Measurements from ENCODE around the gene SCAPER. TPM values are rescaled to one million over a fixed set of nuclear protein-coding genes. Genes with fewer than 3 reads are reported as not detected.
"Not testable (repeated sequence)": the region's sequence is repeated elsewhere in the genome, so short reads cannot be mapped to it uniquely, and the experiment has no call there.

SCAPER gene
- polyA plus RNA-seq, 3 donors from 2014 or later: 6.8 to 23.6 (median 6.8) TPM

DNA sequence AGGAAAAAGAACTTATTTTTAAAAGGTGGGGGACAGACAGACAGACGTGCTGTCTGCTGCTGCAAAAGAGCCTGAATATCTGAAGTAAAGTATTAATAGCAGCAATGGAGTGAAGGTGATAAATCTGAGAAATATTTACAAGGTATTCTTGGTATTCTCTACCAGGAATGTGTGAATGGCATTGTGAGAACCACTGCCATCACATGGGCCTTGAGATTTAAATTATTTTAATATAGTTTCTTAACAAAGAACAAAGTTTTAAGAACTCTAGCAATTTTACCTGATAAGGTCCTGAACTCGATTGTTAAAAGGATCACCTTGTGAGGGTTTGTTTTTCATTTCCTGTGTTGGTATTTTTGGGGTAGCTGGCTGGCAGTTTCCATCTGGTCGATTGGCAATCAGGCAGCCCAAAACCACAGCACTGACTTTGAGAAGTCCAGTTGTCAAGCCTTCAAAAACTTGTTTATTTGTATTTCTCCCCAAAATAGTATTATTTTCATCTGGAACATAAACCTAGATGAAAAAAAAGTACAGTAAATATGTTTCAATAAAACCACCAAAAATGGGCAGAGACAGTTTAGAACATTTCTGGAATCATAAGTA, 471.2 kb downstream of the SCAPER start:
- peaks cover 0 to 3% (median 1%) of the 10 kb centered on the region in 3 donors for H3K27me3 Mint-ChIP-seq (ENCODE audit: low read depth in 3 of 3)
- H3K36me3 Mint-ChIP-seq: peaks cover 16 to 28% (median 21%) of the 10 kb centered on the region in 3 donors
- DNase-seq: no peak
- no peak overlapping the region for H3K27ac Mint-ChIP-seq
- H3K9me3 Mint-ChIP-seq: no peaks in the 10 kb centered on the region
- peaks cover 0 to 1% of the 10 kb centered on the region in 2 donors for H3K4me1 Mint-ChIP-seq
- H3K4me3 Mint-ChIP-seq: no peak overlapping the region

DNA sequence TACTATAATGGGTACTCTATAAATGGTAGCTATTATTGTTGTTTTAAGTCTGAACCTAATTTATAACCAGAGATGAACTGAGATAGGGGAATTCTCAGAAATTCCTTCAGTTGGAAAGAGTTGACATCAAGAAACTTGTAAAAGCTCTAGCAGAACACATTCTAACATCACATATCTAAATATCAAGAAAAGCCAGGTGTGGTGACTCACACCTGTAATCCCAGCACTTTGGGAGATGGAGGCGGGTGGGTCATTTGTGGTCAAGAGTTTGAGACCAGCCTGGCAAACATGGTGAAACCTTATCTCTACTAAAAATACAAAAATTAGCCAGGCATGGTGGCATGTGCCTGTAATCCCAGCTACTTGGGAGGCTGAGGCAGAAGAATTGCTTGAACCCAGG, 472.1 kb downstream of the SCAPER start:
- H3K36me3 Mint-ChIP-seq: peaks cover 23 to 36% (median 30%) of the 10 kb centered on the region in 3 donors
- not testable (repeated sequence) for H3K9me3 Mint-ChIP-seq; DNase-seq; H3K27me3 Mint-ChIP-seq (ENCODE audit: low read depth in 3 of 3); H3K4me3 Mint-ChIP-seq; H3K27ac Mint-ChIP-seq; H3K4me1 Mint-ChIP-seq

DNA sequence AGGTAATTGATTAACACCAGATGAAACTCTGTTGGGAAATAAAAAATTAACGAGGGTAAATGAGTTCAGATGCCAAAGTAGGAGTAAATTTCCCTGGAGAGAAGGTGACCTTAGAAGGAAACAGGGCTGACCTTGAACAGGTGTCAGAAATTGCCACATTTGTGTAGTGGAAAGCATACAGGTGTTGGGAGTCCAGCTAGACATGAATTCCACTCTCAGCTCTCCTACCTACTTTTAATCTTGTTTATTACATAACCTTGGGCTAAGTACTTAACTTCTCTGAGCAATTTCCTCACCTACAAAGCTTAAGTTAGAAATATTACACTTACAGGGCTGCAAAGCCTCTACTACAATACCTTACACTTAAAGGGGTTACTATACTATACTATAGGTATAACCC, 472.5 kb downstream of the SCAPER start:
- no peaks in the 10 kb centered on the region for H3K9me3 Mint-ChIP-seq
- DNase-seq: no peak
- no peak overlapping the region for H3K27ac Mint-ChIP-seq
- H3K36me3 Mint-ChIP-seq: peaks cover 24 to 40% (median 33%) of the 10 kb centered on the region in 3 donors
- H3K27me3 Mint-ChIP-seq (ENCODE audit: low read depth in 3 of 3): peaks cover 0 to 6% (median 1%) of the 10 kb centered on the region in 3 donors
- no peak overlapping the region for H3K4me3 Mint-ChIP-seq
- H3K4me1 Mint-ChIP-seq: peaks cover 0 to 1% of the 10 kb centered on the region in 2 donors

GRCh38 chr15:76431971-76432370, 473.2 kb downstream of the SCAPER start:
- H3K36me3 Mint-ChIP-seq: peaks cover 28 to 43% (median 37%) of the 10 kb centered on the region in 3 donors

DNA sequence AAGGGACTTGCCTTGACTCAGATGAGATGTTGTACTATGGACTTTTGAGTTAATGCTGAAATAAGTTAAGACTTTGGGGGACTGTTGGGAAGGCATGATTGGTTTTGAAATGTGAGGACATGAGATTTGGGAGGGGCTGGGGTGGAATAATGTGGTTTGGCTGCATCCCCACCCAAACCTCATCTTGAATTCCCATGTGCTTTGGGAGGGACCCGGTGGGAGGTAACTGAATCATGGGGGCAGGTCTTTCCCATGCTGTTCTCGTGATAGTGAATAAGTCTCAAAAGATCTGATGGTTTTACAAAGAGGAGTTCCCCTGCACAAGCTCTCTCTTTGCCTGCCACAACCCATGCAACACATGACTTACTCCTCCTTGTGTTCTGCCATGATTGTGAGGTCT, 474.4 kb downstream of the SCAPER start:
- H3K27me3 Mint-ChIP-seq (ENCODE audit: low read depth in 3 of 3); H3K27ac Mint-ChIP-seq; H3K4me1 Mint-ChIP-seq; DNase-seq; H3K9me3 Mint-ChIP-seq; H3K4me3 Mint-ChIP-seq: not testable (repeated sequence)
- H3K36me3 Mint-ChIP-seq: peaks cover 35 to 50% (median 43%) of the 10 kb centered on the region in 3 donors

More at GRCh38 chr15:76431971-76432370, 473.2 kb downstream of the SCAPER start:
- H3K4me1 Mint-ChIP-seq: peaks cover 0 to 1% of the 10 kb centered on the region in 2 donors
- H3K9me3 Mint-ChIP-seq: no peaks in the 10 kb centered on the region
- no peak for DNase-seq
- H3K27me3 Mint-ChIP-seq (ENCODE audit: low read depth in 3 of 3): peaks cover 0 to 6% (median 1%) of the 10 kb centered on the region in 3 donors
- H3K4me3 Mint-ChIP-seq: no peak overlapping the region
- no peak overlapping the region for H3K27ac Mint-ChIP-seq

DNA sequence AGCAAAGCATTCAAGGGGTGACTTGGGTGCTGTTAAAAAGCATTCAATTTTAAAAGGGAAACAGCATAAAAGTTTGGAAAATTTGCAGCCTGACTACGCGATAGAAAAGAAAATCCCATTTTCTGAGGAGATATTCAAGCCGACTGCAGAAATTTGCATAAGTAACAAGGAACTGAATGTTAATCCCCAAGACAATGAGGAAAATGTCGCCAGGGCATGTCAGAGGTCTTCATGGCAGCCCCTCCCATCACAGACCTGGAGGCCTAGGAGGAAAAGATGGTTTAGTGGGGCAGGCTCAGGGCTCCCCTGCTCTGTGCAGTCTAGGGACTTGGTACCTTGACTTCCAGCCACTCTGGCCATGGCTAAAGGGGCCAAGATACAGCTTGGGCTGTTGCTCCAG, 475.5 kb downstream of the SCAPER start:
- no peak for DNase-seq
- Mint-ChIP-seq H3K36me3 (peaks cover 35 to 50% (median 48%) of the 10 kb centered on the region in 3 donors), H3K27ac (no peak overlapping the region), H3K4me1 (peaks cover 0 to under 1% of the 10 kb centered on the region in 2 donors), H3K27me3 (ENCODE audit: low read depth in 3 of 3) (peaks cover 3 to 4% (median 3%) of the 10 kb centered on the region in 3 donors), H3K9me3 (peaks cover 0 to 6% (median 0%) of the 10 kb centered on the region in 6 donors), H3K4me3 (no peak overlapping the region)

DNA sequence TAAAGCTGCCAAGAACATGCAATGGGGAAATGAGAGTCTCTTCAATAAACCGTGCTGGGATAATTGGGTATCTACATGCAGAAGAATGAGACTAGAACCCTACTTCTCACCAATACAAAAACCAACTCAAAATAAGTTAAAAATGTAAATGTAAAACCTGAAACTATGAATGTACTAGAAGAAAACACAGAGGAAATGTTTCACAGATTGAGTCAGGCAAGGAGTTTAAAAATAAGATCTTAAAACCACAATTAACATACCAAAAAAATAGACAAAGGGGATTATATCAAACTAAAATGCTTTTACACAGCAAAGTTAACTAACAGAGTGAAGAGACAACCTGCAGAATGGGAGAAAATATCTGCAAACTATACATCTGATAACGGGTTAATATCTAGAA, 478.2 kb downstream of the SCAPER start:
- DNase-seq: no peak
- H3K36me3 Mint-ChIP-seq: peaks cover 30 to 43% (median 36%) of the 10 kb centered on the region in 3 donors
- peaks cover 3 to 4% (median 3%) of the 10 kb centered on the region in 3 donors for H3K27me3 Mint-ChIP-seq (ENCODE audit: low read depth in 3 of 3)
- no peaks in the 10 kb centered on the region for H3K4me1 Mint-ChIP-seq
- H3K27ac Mint-ChIP-seq: no peak overlapping the region
- H3K4me3 Mint-ChIP-seq: no peak overlapping the region
- H3K9me3 Mint-ChIP-seq: peaks cover 0 to 6% (median 0%) of the 10 kb centered on the region in 6 donors

- no peak overlapping the region for H3K27ac Mint-ChIP-seq
- no peak for DNase-seq
- H3K27me3 Mint-ChIP-seq (ENCODE audit: low read depth in 3 of 3): no peaks in the 10 kb centered on the region
- H3K4me1 Mint-ChIP-seq: peaks cover 2 to 19% of the 10 kb centered on the region in 2 donors
- H3K4me3 Mint-ChIP-seq: no peak overlapping the region
- H3K9me3 Mint-ChIP-seq: no peaks in the 10 kb centered on the region
- H3K36me3 Mint-ChIP-seq: peaks cover 0 to 4% (median 0%) of the 10 kb centered on the region in 3 donors
Observed at GRCh38 chr15:76418352-76419140, 486.6 kb downstream of the SCAPER start.

- H3K36me3 Mint-ChIP-seq: peaks cover 24 to 33% (median 29%) of the 10 kb centered on the region in 3 donors
- H3K4me1 Mint-ChIP-seq: no peaks in the 10 kb centered on the region
Observed at GRCh38 chr15:76401285-76401684, 503.9 kb downstream of the SCAPER start.

GRCh38 chr15:76398317-76399104, 506.6 kb downstream of the SCAPER start:
- Mint-ChIP-seq H3K36me3 (peaks cover 17 to 22% (median 18%) of the 10 kb centered on the region in 3 donors), H3K27ac (no peak overlapping the region), H3K9me3 (no peaks in the 10 kb centered on the region), H3K4me1 (no peaks in the 10 kb centered on the region), H3K4me3 (no peak overlapping the region), H3K27me3 (ENCODE audit: low read depth in 3 of 3) (peaks cover 0 to 4% (median 0%) of the 10 kb centered on the region in 3 donors)
- no peak for DNase-seq

More at GRCh38 chr15:76401285-76401684, 503.9 kb downstream of the SCAPER start:
- DNase-seq: no peak
- no peak overlapping the region for H3K4me3 Mint-ChIP-seq
- H3K9me3 Mint-ChIP-seq: no peaks in the 10 kb centered on the region
- H3K27ac Mint-ChIP-seq: no peak overlapping the region
- peaks cover 0 to 4% (median 2%) of the 10 kb centered on the region in 3 donors for H3K27me3 Mint-ChIP-seq (ENCODE audit: low read depth in 3 of 3)

DNA sequence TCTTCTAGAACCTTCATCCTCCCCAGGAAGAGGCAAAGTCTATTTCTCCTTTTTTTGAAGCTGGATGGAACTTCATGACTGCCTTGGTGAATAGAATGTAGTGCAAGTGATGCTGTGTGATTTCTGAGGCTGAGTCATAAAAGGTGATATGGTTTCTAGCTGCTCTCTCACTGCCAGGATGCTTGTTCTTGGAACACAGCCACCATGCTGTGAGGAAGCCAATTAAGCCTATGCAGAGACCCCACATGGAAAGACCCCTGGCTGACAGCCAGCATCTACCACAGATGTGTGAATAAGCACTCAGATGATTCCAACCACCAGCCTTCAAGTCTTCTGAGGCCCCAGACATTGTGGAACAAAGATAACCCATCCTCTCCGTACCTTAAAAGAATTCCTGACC, 511.5 kb downstream of the SCAPER start:
- H3K27ac Mint-ChIP-seq: no peak overlapping the region
- peaks cover 0 to 4% (median 0%) of the 10 kb centered on the region in 3 donors for H3K27me3 Mint-ChIP-seq (ENCODE audit: low read depth in 3 of 3)
- H3K9me3 Mint-ChIP-seq: no peaks in the 10 kb centered on the region
- no peak overlapping the region for H3K4me3 Mint-ChIP-seq
- DNase-seq: no peak
- peaks cover 0 to 8% (median 4%) of the 10 kb centered on the region in 3 donors for H3K36me3 Mint-ChIP-seq
- no peaks in the 10 kb centered on the region for H3K4me1 Mint-ChIP-seq

- peaks cover 0 to under 1% (median 0%) of the 10 kb centered on the region in 3 donors for H3K27me3 Mint-ChIP-seq (ENCODE audit: low read depth in 3 of 3)
- H3K36me3 Mint-ChIP-seq: peaks cover 4 to 15% (median 6%) of the 10 kb centered on the region in 3 donors
- no peak overlapping the region for H3K27ac Mint-ChIP-seq
- H3K9me3 Mint-ChIP-seq: no peaks in the 10 kb centered on the region
- no peaks in the 10 kb centered on the region for H3K4me1 Mint-ChIP-seq
- no peak for DNase-seq
- H3K4me3 Mint-ChIP-seq: no peak overlapping the region
Observed at GRCh38 chr15:76391847-76392246, 513.3 kb downstream of the SCAPER start.

- H3K4me1 Mint-ChIP-seq: no peaks in the 10 kb centered on the region
- H3K27ac Mint-ChIP-seq: no peak overlapping the region
- no peak overlapping the region for H3K4me3 Mint-ChIP-seq
- H3K36me3 Mint-ChIP-seq: peaks cover 4 to 19% (median 10%) of the 10 kb centered on the region in 3 donors
- peaks cover 0 to 1% (median 0%) of the 10 kb centered on the region in 3 donors for H3K27me3 Mint-ChIP-seq (ENCODE audit: low read depth in 3 of 3)
- no peaks in the 10 kb centered on the region for H3K9me3 Mint-ChIP-seq
- no peak for DNase-seq
Observed at GRCh38 chr15:76391309-76391708, 513.8 kb downstream of the SCAPER start.

All from immature natural killer cell (primary cell).